ENCODE results near the gene GGCT. TPM values are rescaled to one million over a fixed set of nuclear protein-coding genes. Genes with fewer than 3 reads are reported as not detected.

GGCT gene
- total RNA-seq, 4 donors from 2014 or later = 24.1 to 47.0 (median 30.1) TPM

GRCh38 chr7:30459591-30460245 is 44.9 kb downstream of the GGCT start:
- no peak for TF ChIP-seq CTCF (IDR thresholded peaks at IDR 0.05)
- no peak for TF ChIP-seq POLR2A (IDR thresholded peaks at IDR 0.05)
- Histone ChIP-seq H3K27ac (peak overlapping the region in 2 of 3 donors; percentile 39 to 52), H3K27me3 (no peaks in the 10 kb centered on the region), H3K4me1 (peaks cover 29 to 50% of the 10 kb centered on the region in 2 donors), H3K9me3 (no peaks in the 10 kb centered on the region), H3K36me3 (peaks cover 11 to 26% of the 10 kb centered on the region in 2 donors), H3K4me3 (replicated peaks in 1 of 3) (no peak overlapping the region)
- WGBS, 2 donors = 66 to 67% methylated on average over 9 of the region's 9 CpGs
- intact Hi-C loops (cut with DNase I) = no loop called here
- DNase-seq = peak; percentile 40 to 63

- Histone ChIP-seq H3K9me3 (no peaks in the 10 kb centered on the region), H3K27me3 (no peaks in the 10 kb centered on the region), H3K4me1 (peaks cover 15 to 36% of the 10 kb centered on the region in 2 donors), H3K4me3 (replicated peaks in 1 of 3) (no peak overlapping the region), H3K36me3 (peaks cover 11 to 30% of the 10 kb centered on the region in 2 donors), H3K27ac (peak overlapping the region in 2 of 3 donors; percentile 14 to 28)
- intact Hi-C loops (cut with DNase I) = no loop called here
- no peak for TF ChIP-seq CTCF (IDR thresholded peaks at IDR 0.05)
- no peak for DNase-seq
- WGBS, 2 donors = 46 to 48% methylated on average over 1 of the region's 1 CpG
Observed at GRCh38 chr7:30458311-30458710, 46.3 kb downstream of the GGCT start.

- DNase-seq = no peak
- H3K4me3 ChIP-seq (replicated peaks in 1 of 3) = no peak overlapping the region
- H3K27ac ChIP-seq = no peak overlapping the region
- H3K36me3 ChIP-seq = peaks cover 27 to 55% of the 10 kb centered on the region in 2 donors
- intact Hi-C loops (cut with DNase I) = no loop called here
- no peak for TF ChIP-seq CTCF (IDR thresholded peaks at IDR 0.05)
- no peak for TF ChIP-seq POLR2A (IDR thresholded peaks at IDR 0.05)
- H3K9me3 ChIP-seq = no peaks in the 10 kb centered on the region
- 71 to 73% methylated on average over 3 of the region's 3 CpGs for WGBS, 2 donors
- no peaks in the 10 kb centered on the region for H3K27me3 ChIP-seq
- H3K4me1 ChIP-seq = peaks cover 27 to 40% of the 10 kb centered on the region in 2 donors
Observed at GRCh38 chr7:30453921-30454320, 50.7 kb downstream of the GGCT start.

- H3K27ac ChIP-seq = no peak overlapping the region
- 94% methylated on average over 8 of the region's 8 CpGs for WGBS, 2 donors
- intact Hi-C loops (cut with DNase I) = no loop called here
- no peaks in the 10 kb centered on the region for H3K27me3 ChIP-seq
- H3K4me1 ChIP-seq = peaks cover 27 to 40% of the 10 kb centered on the region in 2 donors
- H3K36me3 ChIP-seq = peaks cover 27 to 61% of the 10 kb centered on the region in 2 donors
- peak in 1 of 2 donors; percentile 1 for DNase-seq
- no peak overlapping the region for H3K4me3 ChIP-seq (replicated peaks in 1 of 3)
- no peaks in the 10 kb centered on the region for H3K9me3 ChIP-seq
- TF ChIP-seq CTCF (IDR thresholded peaks at IDR 0.05) = no peak
Observed at GRCh38 chr7:30453016-30453415, 51.6 kb downstream of the GGCT start.

- Histone ChIP-seq H3K27ac (no peak overlapping the region), H3K4me3 (replicated peaks in 1 of 3) (no peak overlapping the region), H3K9me3 (no peaks in the 10 kb centered on the region), H3K4me1 (peaks cover 21 to 33% of the 10 kb centered on the region in 2 donors), H3K36me3 (peaks cover 27 to 64% of the 10 kb centered on the region in 2 donors), H3K27me3 (no peaks in the 10 kb centered on the region)
- TF ChIP-seq CTCF (IDR thresholded peaks at IDR 0.05) (no peak), POLR2A (IDR thresholded peaks at IDR 0.05) (no peak)
- intact Hi-C loops (cut with DNase I) = no loop called here
- peak in 1 of 2 donors; percentile 24 for DNase-seq
- WGBS, 2 donors = 70 to 93% methylated on average over 11 to 26 of the region's 27 CpGs
Observed at GRCh38 chr7:30452280-30452930, 52.2 kb downstream of the GGCT start.
